RPMI8226 (cell line): ENCODE results near the gene SLC5A12.

ENCODE experiments used
- DNase-seq: peaks from one replicate; pipeline ENCODE4 v3.0.0-alpha.2; 2015

SLC5A12 gene

GRCh38 chr11:26721948-26722475, at the start of gene SLC5A12:
Gene SLC5A12 (minus strand): TSS chr11:26722060. CDS start chr11:26721714, 346 bp downstream.
- no peak for DNase-seq

- DNase-seq = no peak
Observed at GRCh38 chr11:26769027-26769426, 47.2 kb upstream of the SLC5A12 start.

GRCh38 chr11:26767060-26767459, 45.2 kb upstream of the SLC5A12 start:
- DNase-seq = no peak

GRCh38 chr11:26765323-26765722, 43.5 kb upstream of the SLC5A12 start:
- DNase-seq = no peak

- DNase-seq = no peak
Observed at GRCh38 chr11:26764825-26765224, 43.0 kb upstream of the SLC5A12 start.

- DNase-seq = no peak
Observed at GRCh38 chr11:26764315-26764714, 42.5 kb upstream of the SLC5A12 start.

- no peak for DNase-seq
Observed at GRCh38 chr11:26762089-26762488, 40.2 kb upstream of the SLC5A12 start.

GRCh38 chr11:26761361-26761809, 39.5 kb upstream of the SLC5A12 start:
- DNase-seq = no peak

- DNase-seq = no peak
Observed at GRCh38 chr11:26757995-26758394, 36.1 kb upstream of the SLC5A12 start.

GRCh38 chr11:26755762-26756161, 33.9 kb upstream of the SLC5A12 start:
- DNase-seq = no peak

GRCh38 chr11:26753723-26754504, 32.1 kb upstream of the SLC5A12 start:
- DNase-seq = no peak

GRCh38 chr11:26749927-26750326, 28.1 kb upstream of the SLC5A12 start:
- DNase-seq = no peak

- DNase-seq = no peak
Observed at GRCh38 chr11:26743622-26744021, 21.8 kb upstream of the SLC5A12 start.

- DNase-seq = no peak
Observed at GRCh38 chr11:26742966-26743365, 21.1 kb upstream of the SLC5A12 start.

- DNase-seq = no peak
Observed at GRCh38 chr11:26741036-26741435, 19.2 kb upstream of the SLC5A12 start.

GRCh38 chr11:26739366-26740073, 17.7 kb upstream of the SLC5A12 start:
- DNase-seq = no peak

GRCh38 chr11:26734691-26735090, 12.8 kb upstream of the SLC5A12 start:
- DNase-seq = no peak

- no peak for DNase-seq
Observed at GRCh38 chr11:26731084-26731456, 9.2 kb upstream of the SLC5A12 start.

- no peak for DNase-seq
Observed at GRCh38 chr11:26730414-26731083, 8.7 kb upstream of the SLC5A12 start.

- DNase-seq = no peak
Observed at GRCh38 chr11:26729284-26729683, 7.4 kb upstream of the SLC5A12 start.

GRCh38 chr11:26726960-26727359, 5.1 kb upstream of the SLC5A12 start:
- no peak for DNase-seq

GRCh38 chr11:26719998-26720397, 1.9 kb downstream of the SLC5A12 start:
- no peak for DNase-seq

GRCh38 chr11:26719289-26719973, 2.4 kb downstream of the SLC5A12 start:
- no peak for DNase-seq
